Thymus (tissue), 11 donors: ENCODE data around the gene SLC23A1. TPM values are rescaled to one million over a fixed set of nuclear protein-coding genes. Genes with fewer than 3 reads are reported as not detected.
A peak's percentile ranks its signal among the peaks of the same experiment; 100 is the strongest.

ENCODE experiments used
- DNase-seq, 9 donors: peaks; one replicate each; pipeline ENCODE4 v3.0.0-alpha.2; 2013; ENCODE audit warnings: low spot score in 9 of 9, low read depth in 6 of 9, missing footprints in 1 of 9
- H3K27ac ChIP-seq, 2 donors: one replicate each; pipeline ENCODE4 v1.5.1; 2013; ENCODE audit warnings: control low read depth in 1 of 2, low read depth in 1 of 2, low read length in 1 of 2, mild to moderate bottlenecking in 1 of 2, moderate library complexity in 1 of 2
- H3K27me3 ChIP-seq, 2 donors: one replicate each; pipeline ENCODE4 v1.5.1; 2013; ENCODE audit warnings: low read length in 1 of 2; ENCODE audit not compliant: control insufficient read depth in 2 of 2, insufficient read depth in 1 of 2
- H3K36me3 ChIP-seq, 2 donors: one replicate each; pipeline ENCODE4 v1.5.1; 2013; ENCODE audit warnings: low read length in 1 of 2, mild to moderate bottlenecking in 1 of 2, moderate library complexity in 1 of 2; ENCODE audit not compliant: control insufficient read depth in 2 of 2, insufficient read depth in 2 of 2
- H3K4me1 ChIP-seq, 2 donors: one replicate each; pipeline ENCODE4 v1.5.1; 2013; ENCODE audit warnings: low read length in 2 of 2; ENCODE audit not compliant: control insufficient read depth in 2 of 2, insufficient read depth in 2 of 2
- H3K4me3 ChIP-seq, 2 donors: one replicate each; pipeline ENCODE4 v1.5.1; 2013; ENCODE audit warnings: low read length in 2 of 2, control low read depth in 1 of 2, mild to moderate bottlenecking in 1 of 2
- H3K9me3 ChIP-seq, 2 donors: one replicate each; pipeline ENCODE4 v1.5.1; 2013; ENCODE audit warnings: low read length in 1 of 2, mild to moderate bottlenecking in 1 of 2; ENCODE audit not compliant: control insufficient read depth in 2 of 2, insufficient read depth in 1 of 2
- WGBS: extraction: QIAGEN DNeasy Blood & Tissue Kit; methylation state at CpG from one replicate; pipeline ENCODE4 v1.1.7; 2013; 5-methylcytosine and 5-hydroxymethylcytosine counted together
- polyA plus RNA-seq: library from polyadenylated mRNA; stranded (reverse); fragments of 200-250 nt; gene quantifications from one replicate; pipeline ENCODE4 v1.2.3, GENCODE V29; 2013
- total RNA-seq: library from RNA; stranded (reverse); fragments of 120-200 nt; gene quantifications from one replicate; pipeline ENCODE4 v1.2.4, GENCODE V29; 2013
- donor health status: healthy.

Gene SLC23A1
- total and polyA plus RNA-seq, 2 donors, result 1.1 to 5.4 TPM

DNA sequence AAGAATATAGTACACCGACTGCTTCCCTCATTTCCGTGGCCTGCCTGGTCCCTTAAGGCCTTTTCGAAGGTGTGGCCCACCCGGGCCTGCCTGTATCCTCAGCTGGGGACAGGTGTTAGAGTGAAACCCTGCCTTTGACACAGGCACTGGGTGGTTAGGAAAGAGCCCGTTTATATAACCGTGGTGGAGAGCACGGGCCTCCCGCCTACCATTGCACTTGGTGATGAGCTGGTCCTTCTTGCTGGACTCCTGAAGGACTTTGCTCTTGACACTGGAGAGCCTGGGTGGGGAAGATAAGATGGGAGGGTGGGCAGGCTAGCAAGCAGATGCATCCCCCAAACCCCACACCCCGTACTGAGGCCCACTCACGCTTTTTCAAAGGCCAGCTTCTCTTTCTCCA, 18.4 kb upstream of the SLC23A1 start:
- no peak for DNase-seq
- 96% methylated on average over 10 of the region's 10 CpGs for WGBS
- Histone ChIP-seq H3K9me3 (peaks cover 0 to 4% of the 10 kb centered on the region in 2 donors), H3K27ac (no peak overlapping the region), H3K36me3 (peaks cover 0 to 2% of the 10 kb centered on the region in 2 donors), H3K27me3 (no peaks in the 10 kb centered on the region), H3K4me1 (peaks cover 13 to 23% of the 10 kb centered on the region in 2 donors), H3K4me3 (no peak overlapping the region)

DNA sequence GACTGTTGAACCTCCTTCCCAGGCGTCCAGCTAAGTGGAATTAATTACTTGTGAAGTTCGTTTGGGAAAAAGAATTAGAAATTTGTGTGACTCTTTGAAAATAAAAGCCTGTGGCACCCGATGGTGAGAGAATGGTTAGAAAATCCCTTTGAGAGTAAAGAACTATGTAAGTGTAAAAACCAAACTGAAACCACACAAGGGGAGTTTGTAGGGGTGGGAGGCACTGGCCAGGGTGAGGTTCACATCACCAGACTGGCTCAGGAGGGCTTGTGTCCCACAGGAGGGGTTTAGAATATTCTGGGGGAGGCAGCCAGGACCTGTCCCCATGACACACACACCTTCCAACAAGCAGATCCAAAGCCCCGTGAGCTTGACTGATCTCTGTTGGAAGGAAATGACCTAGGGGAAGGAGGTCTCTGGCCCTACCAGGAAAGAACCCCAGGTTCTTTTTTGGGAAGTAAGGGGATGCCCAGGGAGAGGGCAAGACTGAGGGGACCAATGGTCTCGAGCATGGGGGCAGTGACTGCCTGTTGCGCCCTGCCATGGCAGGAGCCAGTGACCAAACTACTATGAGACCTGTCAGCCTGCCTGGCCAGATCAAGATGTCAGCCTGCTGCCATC, 16.5 kb upstream of the SLC23A1 start:
- Histone ChIP-seq H3K4me3 (no peak overlapping the region), H3K4me1 (peaks cover 16 to 39% of the 10 kb centered on the region in 2 donors), H3K36me3 (peaks cover 0 to 7% of the 10 kb centered on the region in 2 donors), H3K27ac (no peak overlapping the region), H3K9me3 (peaks cover 0 to 7% of the 10 kb centered on the region in 2 donors), H3K27me3 (peaks cover 0 to 11% of the 10 kb centered on the region in 2 donors)
- 95% methylated on average over 6 of the region's 6 CpGs for WGBS
- no peak for DNase-seq

- 90% methylated on average over 6 of the region's 6 CpGs for WGBS
- no peak overlapping the region for H3K27ac ChIP-seq
- peaks cover 0 to 28% of the 10 kb centered on the region in 2 donors for H3K27me3 ChIP-seq
- peaks cover 18 to 38% of the 10 kb centered on the region in 2 donors for H3K4me1 ChIP-seq
- no peak overlapping the region for H3K4me3 ChIP-seq
- peaks cover 0 to 5% of the 10 kb centered on the region in 2 donors for H3K9me3 ChIP-seq
- no peak for DNase-seq
- peaks cover 0 to 7% of the 10 kb centered on the region in 2 donors for H3K36me3 ChIP-seq
Observed at GRCh38 chr5:139397921-139398320, 14.8 kb upstream of the SLC23A1 start.

DNA sequence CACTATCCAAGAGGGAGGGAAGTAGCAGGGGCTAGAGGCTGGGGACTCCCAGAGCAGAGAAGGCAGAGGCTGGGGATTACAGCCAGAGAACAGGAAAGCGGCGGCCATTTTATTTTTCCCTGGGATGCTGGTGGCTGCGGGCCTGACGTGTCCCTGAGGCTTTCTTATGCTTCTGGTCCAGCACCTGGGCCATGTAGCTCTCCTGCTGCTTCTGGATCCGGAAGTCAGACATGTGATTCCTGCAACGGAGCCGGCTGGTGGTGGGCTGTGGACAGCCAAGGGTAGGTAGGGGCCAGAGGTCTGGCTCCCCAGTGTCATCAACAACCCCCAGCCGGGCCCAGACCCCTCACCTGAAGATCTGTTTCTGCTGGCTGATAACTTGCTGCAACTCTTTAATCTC, 13.6 kb upstream of the SLC23A1 start:
- Histone ChIP-seq H3K9me3 (peaks cover 0 to 5% of the 10 kb centered on the region in 2 donors), H3K4me1 (peaks cover 18 to 42% of the 10 kb centered on the region in 2 donors), H3K4me3 (no peak overlapping the region), H3K27me3 (peaks cover 0 to 38% of the 10 kb centered on the region in 2 donors), H3K27ac (no peak overlapping the region), H3K36me3 (peaks cover 0 to 7% of the 10 kb centered on the region in 2 donors)
- no peak for DNase-seq
- 97% methylated on average over 8 of the region's 8 CpGs for WGBS

GRCh38 chr5:139395844-139396640, 12.9 kb upstream of the SLC23A1 start:
- Histone ChIP-seq H3K4me3 (no peak overlapping the region), H3K9me3 (peaks cover 0 to 5% of the 10 kb centered on the region in 2 donors), H3K27me3 (peaks cover 0 to 38% of the 10 kb centered on the region in 2 donors), H3K4me1 (peaks cover 23 to 49% of the 10 kb centered on the region in 2 donors), H3K27ac (no peak overlapping the region), H3K36me3 (peaks cover 0 to 7% of the 10 kb centered on the region in 2 donors)
- WGBS, result 88% methylated on average over 8 of the region's 8 CpGs
- DNase-seq, result no peak

- Histone ChIP-seq H3K9me3 (peaks cover 0 to 5% of the 10 kb centered on the region in 2 donors), H3K4me3 (peak within 1 kb of the TSS; percentile 55 to 79), H3K36me3 (peaks cover 0 to 7% of the 10 kb centered on the region in 2 donors), H3K4me1 (peaks cover 34 to 60% of the 10 kb centered on the region in 2 donors), H3K27ac (no peak within 1 kb of the TSS), H3K27me3 (peaks cover 0 to 38% of the 10 kb centered on the region in 2 donors)
- 83% methylated on average over 76 of the region's 76 CpGs for WGBS
- no peak for DNase-seq
Observed at GRCh38 chr5:139394654-139395566, 11.8 kb upstream of the SLC23A1 start, which contains the start of gene PROB1. Gene PROB1, minus strand, starts transcription at chr5:139395104. Its CDS starts 23 bp downstream, at chr5:139395081.

GRCh38 chr5:139394123-139394653, 11.1 kb upstream of the SLC23A1 start:
- Histone ChIP-seq H3K4me3 (peak overlapping the region; percentile 55 to 79), H3K4me1 (peaks cover 35 to 67% of the 10 kb centered on the region in 2 donors), H3K27me3 (peaks cover 0 to 38% of the 10 kb centered on the region in 2 donors), H3K9me3 (peaks cover 0 to 5% of the 10 kb centered on the region in 2 donors), H3K27ac (no peak overlapping the region), H3K36me3 (peaks cover 0 to 8% of the 10 kb centered on the region in 2 donors)
- DNase-seq, result peak in 2 of 9 donors; percentile 36 to 63
- WGBS, result 9% methylated on average over 62 of the region's 62 CpGs

GRCh38 chr5:139393497-139394122, 10.5 kb upstream of the SLC23A1 start:
- H3K36me3 ChIP-seq, result peaks cover 0 to 11% of the 10 kb centered on the region in 2 donors
- H3K4me1 ChIP-seq, result peaks cover 35 to 73% of the 10 kb centered on the region in 2 donors
- H3K27me3 ChIP-seq, result peaks cover 0 to 38% of the 10 kb centered on the region in 2 donors
- WGBS, result 6% methylated on average over 49 of the region's 49 CpGs
- no peak for DNase-seq
- H3K27ac ChIP-seq, result peak overlapping the region in 1 of 2 donors; percentile 100
- peaks cover 0 to 5% of the 10 kb centered on the region in 2 donors for H3K9me3 ChIP-seq
- H3K4me3 ChIP-seq, result peak overlapping the region; percentile 55 to 79
